Stomach (tissue), 9 donors: ENCODE results near the gene DCC. TPM values are rescaled to one million over a fixed set of nuclear protein-coding genes. Genes with fewer than 3 reads are reported as not detected.

ENCODE experiments used
- DNase-seq, 2 donors: peaks; one replicate each; pipeline versions ENCODE4 v3.0.0 to v3.0.0-alpha.2; 2013 to 2019
- H3K27ac ChIP-seq, 5 donors: fragments of 200-600 bp in 4 of 5; sonication (generic) in 4 of 5; one replicate each; pipeline ENCODE4 v1.5.1; 2013 to 2019; ENCODE audit warnings: mild to moderate bottlenecking in 1 of 5, moderate library complexity in 1 of 5
- H3K27me3 ChIP-seq, 3 donors: fragments of 200-600 bp; sonication (generic); one replicate each; pipeline ENCODE4 v1.5.1; 2017 to 2019; ENCODE audit warnings: mixed run types in 1 of 3
- H3K36me3 ChIP-seq, 4 donors: fragments of 200-600 bp; sonication (generic); 1 replicate in 3 of 4; 2 replicates in 1 of 4; pipeline ENCODE4 v1.5.1; 2016 to 2019
- H3K4me1 ChIP-seq, 4 donors: fragments of 200-600 bp; sonication (generic); one replicate each; pipeline ENCODE4 v1.5.1; 2016 to 2019
- H3K4me3 ChIP-seq, 4 donors: fragments of 200-600 bp; sonication (generic) in 3 of 4; one replicate each; pipeline ENCODE4 v1.5.1; 2016 to 2019; ENCODE audit warnings: mild to moderate bottlenecking in 1 of 4
- H3K9me3 ChIP-seq, 4 donors: fragments of 200-600 bp; sonication (generic); one replicate each; pipeline ENCODE4 v1.5.1; 2016 to 2019
- CTCF ChIP-seq, 7 experiments: fragments of 450-650 bp in 4 of 7; fragments of 200-600 bp in 3 of 7; sonication (generic) in 3 of 7; IDR thresholded peaks; one replicate each; pipeline ENCODE4 v1.5.1; 2016 to 2019; ENCODE audit warnings: antibody characterized with exemption in 7 of 7, control low read depth in 2 of 7, mild to moderate bottlenecking in 1 of 7
- EP300 ChIP-seq: sonication (generic); formaldehyde crosslinking; IDR thresholded peaks from one replicate; pipeline ENCODE4 v1.6.1; 2017; ENCODE audit warnings: antibody characterized with exemption
- POLR2A ChIP-seq, 4 donors: fragments of 450-650 bp; IDR thresholded peaks; one replicate each; pipeline ENCODE4 v1.6.1; 2016; ENCODE audit warnings: antibody characterized with exemption in 4 of 4, control low read depth in 2 of 4, mild to moderate bottlenecking in 1 of 4, moderate library complexity in 1 of 4
- POLR2AphosphoS5 ChIP-seq, 3 donors: sonication (generic); formaldehyde crosslinking; IDR thresholded peaks; one replicate each; pipeline ENCODE4 v1.6.1; 2016; ENCODE audit warnings: antibody characterized with exemption in 3 of 3
- WGBS, 5 donors: extraction: QIAGEN DNeasy Blood & Tissue Kit in 3 of 5; methylation state at CpG; one replicate each; pipeline versions ENCODE4 v1.1.5 to v1.1.7; 2013 to 2018; 5-methylcytosine and 5-hydroxymethylcytosine counted together
- intact Hi-C: fragments of 100-400 bp; cut with DNase I; formaldehyde crosslinking; loops from one replicate; pipeline ENCODE4 v1.15.1; 2023; ENCODE audit warnings: low total_unique reads
- polyA plus RNA-seq, 3 donors: library from polyadenylated mRNA; stranded (reverse); fragments of 200-250 nt; gene quantifications; one replicate each; pipeline ENCODE4 v1.2.3, GENCODE V29; 2013
- total RNA-seq, 5 donors: library from RNA; depleted of rRNA; stranded (reverse); fragments of >200 nt; gene quantifications; one replicate each; pipeline versions ENCODE4 v1.1.0 to v1.2.3, GENCODE V29; 2014 to 2016
- donor health status: healthy with polysubstance abuse.
- donor health status: Bipolar disorder and iron deficiency.
- donor health status: healthy.

Gene DCC
- total and polyA plus RNA-seq, 8 donors = 0.58 to 1.7 TPM; not detected in 6

- Histone ChIP-seq H3K27me3 (no peaks in the 10 kb centered on the region), H3K27ac (no peak overlapping the region), H3K4me3 (no peak overlapping the region), H3K4me1 (no peaks in the 10 kb centered on the region), H3K36me3 (no peaks in the 10 kb centered on the region), H3K9me3 (no peaks in the 10 kb centered on the region)
- WGBS, 5 donors = 73 to 78% (median 77%) methylated on average over 3 of the region's 3 CpGs
- TF ChIP-seq EP300 = no peak
- TF ChIP-seq CTCF (IDR thresholded peaks at IDR 0.05) = no peak
- TF ChIP-seq POLR2A (IDR thresholded peaks at IDR 0.05) = no peak
- no peak for TF ChIP-seq POLR2AphosphoS5 (IDR thresholded peaks at IDR 0.05)
- DNase-seq = no peak
- intact Hi-C loops = no loop called here
These were observed 275.9 kb downstream of the DCC start for GRCh38 chr18:52615943-52616342.

- no peaks in the 10 kb centered on the region for H3K27me3 ChIP-seq
- no peak for DNase-seq
- H3K9me3 ChIP-seq = no peaks in the 10 kb centered on the region
- no peaks in the 10 kb centered on the region for H3K36me3 ChIP-seq
- TF ChIP-seq POLR2AphosphoS5 (IDR thresholded peaks at IDR 0.05) = no peak
- no peak for TF ChIP-seq POLR2A (IDR thresholded peaks at IDR 0.05)
- no peaks in the 10 kb centered on the region for H3K4me1 ChIP-seq
- H3K27ac ChIP-seq = no peak overlapping the region
- intact Hi-C loops = no loop called here
- H3K4me3 ChIP-seq = no peak overlapping the region
These were observed 277.9 kb downstream of the DCC start for GRCh38 chr18:52617931-52618330.

- DNase-seq = no peak
- 53 to 82% (median 61%) methylated on average over 3 of the region's 3 CpGs for WGBS, 5 donors
- H3K9me3 ChIP-seq = no peaks in the 10 kb centered on the region
- no peak overlapping the region for H3K27ac ChIP-seq
- no peaks in the 10 kb centered on the region for H3K4me1 ChIP-seq
- intact Hi-C loops = no loop called here
- TF ChIP-seq EP300 = no peak
- no peak for TF ChIP-seq POLR2A (IDR thresholded peaks at IDR 0.05)
- no peak for TF ChIP-seq POLR2AphosphoS5 (IDR thresholded peaks at IDR 0.05)
- no peak for TF ChIP-seq CTCF (IDR thresholded peaks at IDR 0.05)
- H3K4me3 ChIP-seq = no peak overlapping the region
- H3K27me3 ChIP-seq = no peaks in the 10 kb centered on the region
- no peaks in the 10 kb centered on the region for H3K36me3 ChIP-seq
These were observed 281.0 kb downstream of the DCC start for GRCh38 chr18:52620926-52621439.

GRCh38 chr18:52624702-52625101 is 284.7 kb downstream of the DCC start:
- Histone ChIP-seq H3K4me3 (no peak overlapping the region), H3K36me3 (no peaks in the 10 kb centered on the region), H3K9me3 (no peaks in the 10 kb centered on the region), H3K27me3 (no peaks in the 10 kb centered on the region), H3K4me1 (no peaks in the 10 kb centered on the region), H3K27ac (no peak overlapping the region)
- intact Hi-C loops = no loop called here
- no peak for TF ChIP-seq POLR2AphosphoS5 (IDR thresholded peaks at IDR 0.05)
- no peak for DNase-seq
- WGBS, 5 donors = 89 to 96% (median 92%) methylated on average over 5 of the region's 5 CpGs

GRCh38 chr18:52636536-52636935 is 296.5 kb downstream of the DCC start:
- Histone ChIP-seq H3K36me3 (no peaks in the 10 kb centered on the region), H3K4me3 (no peak overlapping the region), H3K27me3 (no peaks in the 10 kb centered on the region), H3K9me3 (no peaks in the 10 kb centered on the region), H3K4me1 (no peaks in the 10 kb centered on the region), H3K27ac (no peak overlapping the region)
- intact Hi-C loops = no loop called here
- DNase-seq = no peak
- TF ChIP-seq POLR2AphosphoS5 (IDR thresholded peaks at IDR 0.05) (no peak), CTCF (IDR thresholded peaks at IDR 0.05) (no peak)
- WGBS, 5 donors = 80 to 95% (median 92%) methylated on average over 4 to 5 of the region's 5 CpGs
